Sigmoid colon (tissue), 3 donors: Measurements from ENCODE around the gene SLC10A3.

Source experiments
- POLR2A ChIP-seq, 2 donors: fragments of 450-650 bp; IDR thresholded peaks; one replicate each; pipeline ENCODE4 v1.6.1; 2016; ENCODE audit warnings: antibody characterized with exemption in 2 of 2, mild to moderate bottlenecking in 2 of 2, moderate library complexity in 2 of 2
- TF ChIP-seq, protein P1 (sequence below), 4 experiments: fragments of 450-650 bp in 3 of 4; fragments of 200-600 bp in 1 of 4; IDR thresholded peaks; one replicate each; pipeline ENCODE4 v1.5.1; 2016 to 2019; ENCODE audit warnings: antibody characterized with exemption in 4 of 4, mild to moderate bottlenecking in 3 of 4, moderate library complexity in 2 of 4

DNA sequence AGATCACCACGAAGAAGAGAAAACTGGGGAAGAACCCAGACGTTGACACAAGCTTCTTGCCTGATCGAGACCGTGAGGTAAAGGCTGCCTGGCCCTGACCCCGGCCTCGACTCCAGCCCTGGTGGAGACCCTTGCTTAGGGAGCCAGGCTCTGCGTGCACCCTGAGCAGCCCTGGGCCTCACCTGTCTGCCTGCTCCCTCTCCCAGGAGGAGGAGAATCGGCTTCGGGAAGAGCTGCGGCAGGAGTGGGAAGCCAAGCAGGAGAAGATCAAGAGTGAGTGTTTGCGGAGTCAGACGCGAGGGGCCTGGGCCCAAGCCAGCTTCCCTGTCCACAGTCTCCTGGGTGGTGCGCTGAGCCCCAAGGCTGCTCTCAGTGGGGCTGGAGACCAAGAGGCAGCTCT lies 41.9 kb downstream of the SLC10A3 start:
- TF ChIP-seq, protein P1, sequence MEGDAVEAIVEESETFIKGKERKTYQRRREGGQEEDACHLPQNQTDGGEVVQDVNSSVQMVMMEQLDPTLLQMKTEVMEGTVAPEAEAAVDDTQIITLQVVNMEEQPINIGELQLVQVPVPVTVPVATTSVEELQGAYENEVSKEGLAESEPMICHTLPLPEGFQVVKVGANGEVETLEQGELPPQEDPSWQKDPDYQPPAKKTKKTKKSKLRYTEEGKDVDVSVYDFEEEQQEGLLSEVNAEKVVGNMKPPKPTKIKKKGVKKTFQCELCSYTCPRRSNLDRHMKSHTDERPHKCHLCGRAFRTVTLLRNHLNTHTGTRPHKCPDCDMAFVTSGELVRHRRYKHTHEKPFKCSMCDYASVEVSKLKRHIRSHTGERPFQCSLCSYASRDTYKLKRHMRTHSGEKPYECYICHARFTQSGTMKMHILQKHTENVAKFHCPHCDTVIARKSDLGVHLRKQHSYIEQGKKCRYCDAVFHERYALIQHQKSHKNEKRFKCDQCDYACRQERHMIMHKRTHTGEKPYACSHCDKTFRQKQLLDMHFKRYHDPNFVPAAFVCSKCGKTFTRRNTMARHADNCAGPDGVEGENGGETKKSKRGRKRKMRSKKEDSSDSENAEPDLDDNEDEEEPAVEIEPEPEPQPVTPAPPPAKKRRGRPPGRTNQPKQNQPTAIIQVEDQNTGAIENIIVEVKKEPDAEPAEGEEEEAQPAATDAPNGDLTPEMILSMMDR (IDR thresholded peaks at IDR 0.05), result no peak
- TF ChIP-seq POLR2A (IDR thresholded peaks at IDR 0.05), result no peak
